ENCODE data around the gene TSC22D4. TPM values are rescaled to one million over a fixed set of nuclear protein-coding genes. Genes with fewer than 3 reads are reported as not detected.

The TSC22D4 gene
- total RNA-seq, 1 donor from 2014 or later: 51.8 TPM

DNA sequence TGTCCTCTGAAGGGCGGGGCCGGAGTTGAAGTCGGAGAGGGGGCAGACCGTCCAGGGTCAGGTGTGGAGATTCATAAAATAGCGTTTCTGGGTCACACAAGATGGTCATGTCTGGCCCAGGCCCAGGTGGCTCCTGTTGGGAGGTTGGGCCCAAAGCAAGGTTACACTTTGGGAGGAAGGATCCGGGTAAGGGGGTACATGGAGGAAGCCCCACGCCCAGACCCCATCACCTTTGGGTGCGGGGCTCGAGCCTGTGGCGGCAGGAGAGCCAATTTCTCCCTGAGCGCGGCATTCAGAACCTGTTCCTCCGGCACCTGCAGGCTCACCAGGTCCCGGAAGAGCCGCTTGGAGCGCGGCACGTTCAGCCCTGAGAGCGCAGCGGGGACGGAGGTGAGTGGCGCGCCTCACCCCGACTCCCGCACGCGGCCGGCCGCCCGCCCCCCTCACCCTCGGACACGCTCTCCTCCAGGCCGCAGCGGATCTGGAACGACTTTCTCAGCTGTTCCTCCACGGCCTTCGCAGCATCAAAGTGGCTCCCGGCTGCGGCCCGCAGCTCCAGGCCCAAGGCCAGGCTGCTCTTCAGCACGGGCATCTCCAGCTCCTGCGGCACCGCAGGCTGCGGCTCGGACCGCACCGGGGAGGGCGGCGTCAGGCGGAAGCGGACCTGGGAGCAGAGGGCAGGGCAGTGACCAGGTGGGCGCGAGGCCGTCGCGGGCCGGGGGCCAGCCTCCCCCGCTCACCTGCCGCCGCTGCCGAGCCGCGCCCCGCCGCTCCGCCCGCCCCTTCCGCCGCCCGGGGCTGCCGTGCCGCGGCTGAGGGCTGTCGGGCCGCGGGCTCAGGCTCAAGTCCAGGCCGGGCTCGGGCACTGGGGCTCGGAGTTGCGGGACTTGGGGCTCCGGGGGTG is 43.4 kb downstream of the TSC22D4 start:
- H3K27me3 ChIP-seq: no peaks in the 10 kb centered on the region
- ATAC-seq: peak; percentile 58
- H3K36me3 ChIP-seq: peaks cover 28% of the 10 kb centered on the region
- intact Hi-C loops (cut with DNase I): no loop called here
- TF ChIP-seq, protein P1, sequence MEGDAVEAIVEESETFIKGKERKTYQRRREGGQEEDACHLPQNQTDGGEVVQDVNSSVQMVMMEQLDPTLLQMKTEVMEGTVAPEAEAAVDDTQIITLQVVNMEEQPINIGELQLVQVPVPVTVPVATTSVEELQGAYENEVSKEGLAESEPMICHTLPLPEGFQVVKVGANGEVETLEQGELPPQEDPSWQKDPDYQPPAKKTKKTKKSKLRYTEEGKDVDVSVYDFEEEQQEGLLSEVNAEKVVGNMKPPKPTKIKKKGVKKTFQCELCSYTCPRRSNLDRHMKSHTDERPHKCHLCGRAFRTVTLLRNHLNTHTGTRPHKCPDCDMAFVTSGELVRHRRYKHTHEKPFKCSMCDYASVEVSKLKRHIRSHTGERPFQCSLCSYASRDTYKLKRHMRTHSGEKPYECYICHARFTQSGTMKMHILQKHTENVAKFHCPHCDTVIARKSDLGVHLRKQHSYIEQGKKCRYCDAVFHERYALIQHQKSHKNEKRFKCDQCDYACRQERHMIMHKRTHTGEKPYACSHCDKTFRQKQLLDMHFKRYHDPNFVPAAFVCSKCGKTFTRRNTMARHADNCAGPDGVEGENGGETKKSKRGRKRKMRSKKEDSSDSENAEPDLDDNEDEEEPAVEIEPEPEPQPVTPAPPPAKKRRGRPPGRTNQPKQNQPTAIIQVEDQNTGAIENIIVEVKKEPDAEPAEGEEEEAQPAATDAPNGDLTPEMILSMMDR (IDR thresholded peaks at IDR 0.05): no peak
- H3K4me1 ChIP-seq: peaks cover 40% of the 10 kb centered on the region
- DNase-seq: peak; percentile 79
- H3K9me3 ChIP-seq: no peaks in the 10 kb centered on the region
- peak overlapping the region; percentile 82 for H3K4me3 ChIP-seq
- H3K27ac ChIP-seq: peak overlapping the region; percentile 93

DNA sequence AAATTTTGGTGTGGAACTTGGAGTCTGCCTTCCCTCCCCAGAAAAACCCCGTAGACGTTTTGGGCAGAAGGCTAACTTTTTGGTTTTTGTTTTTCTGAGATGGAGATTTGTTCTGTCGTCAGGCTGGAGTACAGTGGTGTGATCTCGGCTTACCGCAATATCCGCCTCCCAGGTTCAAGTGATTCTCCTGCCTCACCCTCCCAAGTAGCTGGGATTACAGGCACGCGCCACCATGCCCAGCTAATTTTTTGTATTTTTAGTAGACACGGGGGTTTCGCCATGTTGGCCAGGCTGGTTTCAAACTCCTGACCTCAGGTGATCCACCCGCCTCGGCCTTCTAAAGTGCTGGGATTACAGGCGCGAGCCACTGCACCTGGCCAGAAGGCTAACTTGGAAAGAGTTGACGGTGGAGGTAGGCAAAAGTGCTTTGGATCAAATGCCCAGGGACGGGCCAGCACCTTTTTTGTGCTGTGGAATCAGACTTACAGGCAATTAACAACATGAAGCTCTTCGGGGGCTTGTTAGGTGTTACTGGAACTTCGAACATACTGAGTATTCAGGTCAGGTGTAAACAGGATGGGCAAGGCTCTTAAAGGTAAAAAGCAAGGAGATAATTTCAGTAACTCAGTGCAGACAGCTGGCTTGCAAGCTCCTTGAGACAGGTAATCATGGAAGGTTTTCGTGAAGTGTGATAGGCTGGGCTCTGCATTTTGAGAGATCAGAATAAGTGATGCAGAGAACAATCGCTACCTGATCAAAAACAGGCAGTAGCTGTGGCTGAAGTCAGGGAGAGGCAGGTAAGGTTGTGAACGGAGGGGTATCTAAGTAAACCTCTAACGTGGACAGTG is 44.5 kb downstream of the TSC22D4 start:
- Histone ChIP-seq H3K9me3 (no peaks in the 10 kb centered on the region), H3K4me1 (peaks cover 43% of the 10 kb centered on the region), H3K27ac (peak overlapping the region; percentile 93), H3K4me3 (peak overlapping the region; percentile 82), H3K36me3 (peaks cover 28% of the 10 kb centered on the region), H3K27me3 (no peaks in the 10 kb centered on the region)
- TF ChIP-seq, protein P1 (IDR thresholded peaks at IDR 0.05): no peak
- ATAC-seq: no peak
- DNase-seq: no peak
- intact Hi-C loops (cut with DNase I): no loop called here

DNA sequence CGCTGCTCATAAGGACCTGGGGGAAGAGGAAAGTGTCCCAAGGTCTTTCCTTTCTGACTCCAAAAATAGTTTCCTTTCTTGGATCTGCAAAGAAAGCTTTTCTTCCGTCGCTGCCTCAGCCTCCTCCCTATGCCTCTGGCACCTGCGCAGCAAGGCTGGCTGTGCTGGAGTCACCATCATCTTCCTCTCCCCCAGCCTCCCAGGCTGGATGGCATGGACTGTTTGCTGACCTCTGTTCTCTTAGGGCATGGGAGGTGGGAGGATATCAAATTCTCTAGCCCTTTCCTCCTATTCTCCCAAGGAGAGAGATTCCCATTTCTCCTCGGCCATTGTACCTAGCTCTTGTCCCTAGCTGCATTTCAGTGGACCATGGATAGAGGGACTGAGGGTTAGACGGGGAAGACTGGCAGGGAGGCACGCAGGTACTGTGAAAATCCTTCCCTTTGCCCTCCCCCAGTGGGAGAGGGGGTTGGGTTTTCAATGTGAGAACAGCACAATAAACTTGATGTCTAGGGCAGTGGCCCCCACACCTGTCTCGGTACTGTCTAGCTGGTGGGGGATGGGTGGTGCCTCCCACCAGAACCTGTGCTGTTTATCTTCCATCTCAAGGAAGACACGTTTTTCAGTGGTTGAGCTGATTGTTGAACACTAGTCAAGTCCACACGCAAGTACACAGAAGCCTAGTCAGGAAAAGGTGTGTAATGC is 45.3 kb downstream of the TSC22D4 start:
- H3K36me3 ChIP-seq: peaks cover 28% of the 10 kb centered on the region
- no peaks in the 10 kb centered on the region for H3K27me3 ChIP-seq
- TF ChIP-seq, protein P1 (IDR thresholded peaks at IDR 0.05): no peak
- no peak overlapping the region for H3K27ac ChIP-seq
- DNase-seq (no peak), ATAC-seq (no peak)
- H3K4me3 ChIP-seq: no peak overlapping the region
- peaks cover 43% of the 10 kb centered on the region for H3K4me1 ChIP-seq
- H3K9me3 ChIP-seq: no peaks in the 10 kb centered on the region
- intact Hi-C loops (cut with DNase I): no loop called here

DNA sequence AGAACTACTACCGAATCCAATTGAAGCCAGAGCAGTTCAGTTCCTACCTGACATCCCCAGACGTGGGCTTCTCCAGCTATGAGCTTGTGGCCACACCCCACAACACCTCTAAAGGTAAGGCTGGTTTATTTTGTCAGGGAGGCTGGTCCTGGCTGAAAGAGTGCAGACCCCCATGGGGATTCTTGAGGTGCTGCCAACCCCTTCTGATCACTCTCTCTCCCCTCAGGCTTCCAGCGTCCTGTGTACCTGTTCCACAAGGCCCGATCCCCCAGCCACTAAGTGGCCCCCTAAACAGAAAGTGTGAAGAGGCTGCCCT is 45.8 kb downstream of the TSC22D4 start:
- Histone ChIP-seq H3K36me3 (peaks cover 28% of the 10 kb centered on the region), H3K27me3 (no peaks in the 10 kb centered on the region), H3K4me1 (peaks cover 43% of the 10 kb centered on the region), H3K4me3 (no peak overlapping the region), H3K27ac (no peak overlapping the region), H3K9me3 (no peaks in the 10 kb centered on the region)
- ATAC-seq: no peak
- TF ChIP-seq, protein P1 (IDR thresholded peaks at IDR 0.05): no peak
- intact Hi-C loops (cut with DNase I): no loop called here
- no peak for DNase-seq

DNA sequence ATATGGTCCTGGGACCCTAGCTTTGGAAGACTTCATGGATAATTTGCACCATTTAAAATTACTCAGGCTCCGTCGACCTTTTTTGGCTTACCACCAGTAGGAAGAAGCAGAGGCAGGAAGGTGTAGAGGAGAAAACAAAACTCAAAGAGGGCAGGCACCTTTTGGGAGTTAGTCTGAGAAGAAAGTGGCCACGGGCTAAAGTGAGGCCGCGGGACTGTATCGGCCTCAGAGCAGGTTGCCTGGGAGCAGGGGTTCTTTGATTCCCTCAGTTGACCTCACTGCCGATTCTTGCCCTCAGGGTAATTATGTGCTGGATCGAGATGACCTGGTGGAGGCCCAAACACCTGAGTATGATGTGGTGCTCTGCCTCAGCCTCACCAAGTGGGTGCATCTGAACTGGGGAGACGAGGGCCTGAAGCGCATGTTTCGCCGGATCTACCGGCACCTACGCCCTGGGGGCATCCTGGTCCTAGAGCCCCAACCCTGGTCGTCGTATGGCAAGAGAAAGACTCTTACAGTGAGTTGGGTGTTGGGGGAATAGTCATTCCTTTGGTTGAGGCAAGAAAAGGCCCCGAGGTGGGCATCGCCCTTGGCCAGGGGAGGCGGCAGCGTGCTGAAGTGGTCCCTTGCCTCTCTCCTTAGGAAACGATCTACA is 46.3 kb downstream of the TSC22D4 start:
- ATAC-seq: no peak
- Histone ChIP-seq H3K9me3 (no peaks in the 10 kb centered on the region), H3K4me1 (peaks cover 46% of the 10 kb centered on the region), H3K36me3 (peaks cover 28% of the 10 kb centered on the region), H3K27me3 (no peaks in the 10 kb centered on the region), H3K4me3 (no peak overlapping the region), H3K27ac (no peak overlapping the region)
- intact Hi-C loops (cut with DNase I): no loop called here
- TF ChIP-seq, protein P1 (IDR thresholded peaks at IDR 0.05): no peak
- no peak for DNase-seq
